K562 (cell line): ENCODE data around the gene CDH20. TPM values are rescaled to one million over a fixed set of nuclear protein-coding genes. Genes with fewer than 3 reads are reported as not detected.

ENCODE experiments used
- ATAC-seq: fragments of 200-7000 bp; cut with Tn5 transposase; 3 replicates; pipeline ENCODE4 v1.9.1; 2020; ENCODE audit warnings: moderate library complexity
- BruUV-seq: library from RNA; stranded (reverse); fragments of 400-500 nt; replicated peaks from 2 replicates; lab custom pipeline; 2021; lab: Mats Ljungman, UMichigan
- CTCF ChIA-PET: fragments of 300-600 bp; formaldehyde crosslinking; extraction: SDS; loops from one replicate; lab custom pipeline; 2021; ENCODE audit warnings: low intra/inter-chr PET ratio; lab: Yijun Ruan, JAX
- POLR2A ChIA-PET: fragments of 300-600, 350-650 bp; sonication (Branson Sonifier 250); formaldehyde crosslinking; extraction: SDS; loops from one replicate; lab custom pipeline; 2021; ENCODE audit warnings: antibody characterized with exemption, inconsistent platforms; lab: Yijun Ruan, JAX
- DNase-seq, 4 experiments: peaks; one replicate each; pipeline versions ENCODE4 v3.0.0 to v3.0.0-alpha.2; 2011 to 2018; ENCODE audit warnings: low spot score in 3 of 4, mixed read lengths in 3 of 4; ENCODE audit errors: extremely low read depth in 1 of 4
- FAIRE-seq: peaks from 2 replicates; lab custom pipeline; 2011; peaks lifted over from hg19 to GRCh38; lab: Jason Lieb, UNC
- H2AFZ ChIP-seq: 2 replicates; pipeline ENCODE4 v1.6.0; 2011; ENCODE audit warnings: low read depth, low read length, control low read depth, inconsistent platforms
- H3K27ac ChIP-seq: fragments of 200-600 bp; 3 replicates; pipeline ENCODE4 v1.8.0; 2011; ENCODE audit warnings: low read depth, mild to moderate bottlenecking, control low read depth, inconsistent platforms, low read length, moderate library complexity, mixed read lengths; ENCODE audit errors: extremely low read depth
- H3K27me3 ChIP-seq, 2 experiments: fragments of 300-600 bp in 1 of 2; 2 replicates in 1 of 2; 3 replicates in 1 of 2; pipeline versions ENCODE4 v1.6.0 to v1.8.0; 2011; ENCODE audit warnings: inconsistent platforms in 2 of 2, low read length in 2 of 2, mild to moderate bottlenecking in 1 of 2, mixed read lengths in 1 of 2, moderate library complexity in 1 of 2; ENCODE audit not compliant: control insufficient read depth in 2 of 2, insufficient read depth in 2 of 2
- H3K36me3 ChIP-seq: fragments of 300-600 bp; 3 replicates; pipeline ENCODE4 v1.8.0; 2011; ENCODE audit warnings: mild to moderate bottlenecking, low read length, inconsistent platforms; ENCODE audit not compliant: control insufficient read depth, insufficient read depth
- H3K4me1 ChIP-seq, 2 experiments: fragments of 200-600 bp in 1 of 2; replicated peaks in 1 of 2; 2 replicates in 1 of 2; 3 replicates in 1 of 2; pipeline versions ENCODE4 v1.5.1 to v1.8.0; 2011; ENCODE audit warnings: inconsistent platforms in 2 of 2, low read length in 2 of 2, mild to moderate bottlenecking in 1 of 2, mixed read lengths in 1 of 2, moderate library complexity in 1 of 2; ENCODE audit not compliant: control insufficient read depth in 2 of 2, insufficient read depth in 2 of 2
- H3K4me2 ChIP-seq: 2 replicates; pipeline ENCODE4 v1.6.1; 2011; ENCODE audit warnings: low read length, control low read depth, inconsistent platforms, mixed read lengths; ENCODE audit not compliant: insufficient read depth
- H3K4me3 ChIP-seq: fragments of 200-600 bp; sonication (generic), shearing (Covaris generic); 2 replicates; pipeline ENCODE4 v1.5.1; 2016; ENCODE audit warnings: control low read depth, inconsistent platforms
- H3K79me2 ChIP-seq: fragments of 200-600 bp; 3 replicates; pipeline ENCODE4 v1.8.0; 2011; ENCODE audit warnings: low read length, inconsistent platforms; ENCODE audit not compliant: control insufficient read depth, insufficient read depth
- H3K9ac ChIP-seq, 2 experiments: 2 replicates each; pipeline versions ENCODE4 v1.6.0 to v1.6.1; 2011; ENCODE audit warnings: low read depth in 2 of 2, low read length in 2 of 2, control low read depth in 1 of 2, inconsistent platforms in 1 of 2, mild to moderate bottlenecking in 1 of 2, mixed read lengths in 1 of 2; ENCODE audit not compliant: insufficient read depth in 1 of 2
- H3K9me1 ChIP-seq: one replicate; pipeline ENCODE4 v1.6.0; 2011; ENCODE audit warnings: inconsistent platforms, mild to moderate bottlenecking, low read length, moderate library complexity; ENCODE audit not compliant: control insufficient read depth, insufficient read depth
- H3K9me3 ChIP-seq: replicated peaks from 2 replicates; pipeline ENCODE4 v1.5.1; 2011; ENCODE audit warnings: low read depth, low read length, inconsistent platforms; ENCODE audit not compliant: control insufficient read depth, insufficient read depth
- H4K20me1 ChIP-seq: replicated peaks from 2 replicates; pipeline ENCODE4 v1.6.1; 2011; ENCODE audit warnings: low read length, inconsistent platforms, mixed read lengths; ENCODE audit not compliant: control insufficient read depth, insufficient read depth
- CAMTA2 ChIP-seq: fragments of 250-450 bp; sonication (Bioruptor Pico); conservative IDR thresholded peaks from 2 replicates; pipeline ENCODE4 v1.5.1; 2022
- CBFB ChIP-seq: sonication (generic); formaldehyde crosslinking; IDR thresholded peaks from 2 replicates; pipeline ENCODE4 v1.4.0; 2020; ENCODE audit warnings: mild to moderate bottlenecking, missing genetic modification reagents
- ERF ChIP-seq: fragments of 450-650 bp; formaldehyde crosslinking; IDR thresholded peaks from 2 replicates; pipeline ENCODE4 v1.4.0; 2020; ENCODE audit warnings: mild to moderate bottlenecking, mixed read lengths
- ESRRB ChIP-seq: fragments of 250-450 bp; sonication (Bioruptor Pico); IDR thresholded peaks from 2 replicates; pipeline ENCODE4 v1.5.0; 2020; ENCODE audit warnings: mild to moderate bottlenecking, moderate library complexity, borderline replicate concordance
- FOXK2 ChIP-seq, 2 experiments: fragments of 450-650 bp; IDR thresholded peaks in 1 of 2; conservative IDR thresholded peaks in 1 of 2; 2 replicates each; pipeline ENCODE4 v1.6.1; 2016; ENCODE audit warnings: low read depth in 2 of 2, mild to moderate bottlenecking in 1 of 2
- FOXO4 ChIP-seq: fragments of 450-650 bp; formaldehyde crosslinking; IDR thresholded peaks from 2 replicates; pipeline ENCODE4 v1.4.0; 2020; ENCODE audit warnings: mild to moderate bottlenecking, moderate library complexity
- HNRNPH1 ChIP-seq: fragments of 200-400 bp; formaldehyde crosslinking; optimal IDR thresholded peaks from 2 replicates; pipeline ENCODE3; 2017; ENCODE audit warnings: low read depth, mild to moderate bottlenecking, low read length, moderate library complexity
- KLF10 ChIP-seq: fragments of 250-450 bp; sonication (Bioruptor Pico); IDR thresholded peaks from 2 replicates; pipeline ENCODE4 v1.6.1; 2021; ENCODE audit warnings: matching md5 sums
- MITF ChIP-seq: IDR thresholded peaks from 2 replicates; pipeline ENCODE4 v1.6.1; 2014; ENCODE audit warnings: antibody characterized with exemption
- MTA1 ChIP-seq: fragments of 450-650 bp; IDR thresholded peaks from 2 replicates; pipeline ENCODE4 v1.6.1; 2017; ENCODE audit warnings: borderline replicate concordance
- RB1 ChIP-seq: fragments of 450-650 bp; IDR thresholded peaks from 2 replicates; pipeline ENCODE4 v1.6.1; 2017; ENCODE audit warnings: low read depth, mild to moderate bottlenecking
- WGBS: fragments of 100-300 bp; shearing (Covaris generic); methylation state at CpG from one replicate; pipeline ENCODE4 v1.1.6; 2016; ENCODE audit warnings: low coverage, mixed read lengths; ENCODE audit not compliant: insufficient coverage; ENCODE audit errors: missing lambda C conversion rate; 5-methylcytosine and 5-hydroxymethylcytosine counted together
- in situ Hi-C: fragments of 300-500 bp; cut with MboI; formaldehyde crosslinking; loops from 4 replicates; pipeline ENCODE4 v1.15.0; 2018; ENCODE audit warnings: inconsistent platforms, mixed read lengths
- intact Hi-C: fragments of 100-400 bp; cut with micrococcal nuclease; formaldehyde crosslinking; loops from 2 replicates; pipeline ENCODE4 v1.14.2; 2022
- polyA plus RNA-seq, 8 experiments: library from polyadenylated mRNA; depleted of rRNA in 4 of 8; stranded (reverse) in 5 of 8; unstranded in 3 of 8; fragments of >200 nt; fragmentation: Nextera tagmentation in 2 of 8; fragmentation: Illumina TruSeq in 1 of 8; extraction: Ambion mirVana in 2 of 8; extraction: Trizol in 1 of 8; gene quantifications; 2 replicates each; pipeline versions ENCODE4 v1.2.1 to v1.2.3, GENCODE V29; 2011 to 2014; ENCODE audit warnings: inconsistent platforms in 1 of 8, missing spikeins in 1 of 8
- total RNA-seq, 7 experiments: library from RNA; depleted of rRNA in 6 of 7; stranded (reverse); fragments of >200 nt in 6 of 7; fragmentation: Illumina TruSeq in 2 of 7; extraction: Trizol in 2 of 7; gene quantifications; 2 replicates each; pipeline versions ENCODE4 v1.2.1 to v1.2.3, GENCODE V29; 2011 to 2021; ENCODE audit warnings: low replicate concordance in 1 of 7
- TF ChIP-seq, protein P1 (sequence below): fragments of 450-650 bp; formaldehyde crosslinking; IDR thresholded peaks from 2 replicates; pipeline ENCODE4 v1.4.0; 2022; ENCODE audit warnings: missing genetic modification characterization
- TF ChIP-seq, protein P2 (sequence below): sonication (generic); formaldehyde crosslinking; IDR thresholded peaks from 2 replicates; pipeline ENCODE4 v1.8.1; 2023; ENCODE audit warnings: mild to moderate bottlenecking, missing genetic modification reagents

Gene CDH20
- total and polyA plus RNA-seq, 9 of the 15 experiments (the other 6 are each of a cell fraction or from before 2014, with no cell fraction given): not detected

- no peak overlapping the region for H3K4me2 ChIP-seq
- no TSS peak for BruUV-seq
- H3K36me3 ChIP-seq: no peaks in the 10 kb centered on the region
- in situ Hi-C loops: no loop called here
- ATAC-seq (no peak), FAIRE-seq (no peak), DNase-seq (no peak)
- no peaks in the 10 kb centered on the region for H3K4me1 ChIP-seq
- H2AFZ ChIP-seq: no peak overlapping the region
- ChIA-PET CTCF (no interaction called here), POLR2A (no interaction called here)
- H3K4me3 ChIP-seq: no peak overlapping the region
- no peaks in the 10 kb centered on the region for H3K9me1 ChIP-seq
- no peaks in the 10 kb centered on the region for H3K27me3 ChIP-seq
- H4K20me1 ChIP-seq: no peaks in the 10 kb centered on the region
- no peaks in the 10 kb centered on the region for H3K79me2 ChIP-seq
- intact Hi-C loops: no loop called here
- 0% methylated on average over 3 of the region's 3 CpGs for WGBS
- TF ChIP-seq MITF (no peak), HNRNPH1 (no peak), MTA1 (no peak), FOXO4 (CRISPR knock-in tag) (no peak), KLF10 (CRISPR knock-in tag) (no peak), CAMTA2 (no peak), RB1 (no peak), ESRRB (CRISPR knock-in tag) (no peak), ERF (CRISPR knock-in tag) (no peak), FOXK2 (conservative IDR thresholded peaks at IDR 0.05 in 1 of 2, IDR thresholded peaks at IDR 0.05 in 1 of 2; ENCODE audit: low read depth in 2 of 2) (no peak), CBFB (CRISPR knock-in tag) (no peak)
- TF ChIP-seq, protein P1, sequence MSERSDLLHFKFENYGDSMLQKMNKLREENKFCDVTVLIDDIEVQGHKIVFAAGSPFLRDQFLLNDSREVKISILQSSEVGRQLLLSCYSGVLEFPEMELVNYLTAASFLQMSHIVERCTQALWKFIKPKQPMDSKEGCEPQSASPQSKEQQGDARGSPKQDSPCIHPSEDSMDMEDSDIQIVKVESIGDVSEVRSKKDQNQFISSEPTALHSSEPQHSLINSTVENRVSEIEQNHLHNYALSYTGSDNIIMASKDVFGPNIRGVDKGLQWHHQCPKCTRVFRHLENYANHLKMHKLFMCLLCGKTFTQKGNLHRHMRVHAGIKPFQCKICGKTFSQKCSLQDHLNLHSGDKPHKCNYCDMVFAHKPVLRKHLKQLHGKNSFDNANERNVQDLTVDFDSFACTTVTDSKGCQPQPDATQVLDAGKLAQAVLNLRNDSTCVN: no peak
- TF ChIP-seq, protein P2, sequence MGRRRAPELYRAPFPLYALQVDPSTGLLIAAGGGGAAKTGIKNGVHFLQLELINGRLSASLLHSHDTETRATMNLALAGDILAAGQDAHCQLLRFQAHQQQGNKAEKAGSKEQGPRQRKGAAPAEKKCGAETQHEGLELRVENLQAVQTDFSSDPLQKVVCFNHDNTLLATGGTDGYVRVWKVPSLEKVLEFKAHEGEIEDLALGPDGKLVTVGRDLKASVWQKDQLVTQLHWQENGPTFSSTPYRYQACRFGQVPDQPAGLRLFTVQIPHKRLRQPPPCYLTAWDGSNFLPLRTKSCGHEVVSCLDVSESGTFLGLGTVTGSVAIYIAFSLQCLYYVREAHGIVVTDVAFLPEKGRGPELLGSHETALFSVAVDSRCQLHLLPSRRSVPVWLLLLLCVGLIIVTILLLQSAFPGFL (CRISPR knock-in tag): no peak
- no peak overlapping the region for H3K27ac ChIP-seq
- H3K9ac ChIP-seq: no peak overlapping the region
- no peaks in the 10 kb centered on the region for H3K9me3 ChIP-seq
These were observed 156.1 kb downstream of the CDH20 start for GRCh38 chr18:61489334-61489733.
